Chondrocyte (in vitro differentiated cells): ENCODE data around the gene KRTAP4-4. TPM values are rescaled to one million over a fixed set of nuclear protein-coding genes. Genes with fewer than 3 reads are reported as not detected.
"Not testable (repeated sequence)": the region's sequence is repeated elsewhere in the genome, so short reads cannot be mapped to it uniquely, and the experiment has no call there.

Source experiments
- DNase-seq: peaks from one replicate; pipeline ENCODE4 v3.0.0; 2021; ENCODE audit warnings: mixed read lengths, low spot score
- H3K27ac Mint-ChIP-seq: one replicate; pipeline ENCODE4 v1.8.0; 2021; ENCODE audit warnings: mild to moderate bottlenecking, moderate library complexity, mixed read lengths; ENCODE audit not compliant: unreplicated experiment
- H3K27me3 Mint-ChIP-seq: 2 replicates; pipeline ENCODE4 v1.8.0; 2021; ENCODE audit warnings: low read depth, mixed read lengths
- H3K36me3 Mint-ChIP-seq: 2 replicates; pipeline ENCODE4 v1.8.0; 2021; ENCODE audit warnings: low read depth, mixed read lengths
- H3K4me1 Mint-ChIP-seq: 2 replicates; pipeline ENCODE4 v1.8.0; 2021; ENCODE audit warnings: low read depth, mild to moderate bottlenecking, mixed read lengths
- H3K4me3 Mint-ChIP-seq: one replicate; pipeline ENCODE4 v1.8.0; 2021; ENCODE audit warnings: mild to moderate bottlenecking, moderate library complexity, mixed read lengths; ENCODE audit not compliant: unreplicated experiment
- H3K9me3 Mint-ChIP-seq: 2 replicates; pipeline ENCODE4 v1.8.0; 2021; ENCODE audit warnings: low read depth, mixed read lengths
- CTCF ChIP-seq: fragments of 200-600 bp; sonication (generic); IDR thresholded peaks from 2 replicates; pipeline ENCODE4 v1.5.0; 2021; ENCODE audit warnings: antibody characterized with exemption, mild to moderate bottlenecking, moderate library complexity
- long read RNA-seq: library from polyadenylated mRNA; stranded (forward); transcript quantifications from one replicate; pipeline ENCODE4 v2.0.0, GENCODE V29; 2021
- total RNA-seq: library from RNA; stranded (reverse); gene quantifications from 3 replicates; pipeline ENCODE4 v1.2.1, GENCODE V29; 2021

Gene KRTAP4-4
- not detected in 3 replicates for total RNA-seq
- long read RNA-seq, result 0 reads

- no peak for DNase-seq
- Mint-ChIP-seq H3K4me3 (no peak within 1 kb of the TSS), H3K27ac (no peak within 1 kb of the TSS), H3K36me3 (no peaks in the 10 kb centered on the region), H3K27me3 (peaks cover 9% of the 10 kb centered on the region), H3K9me3 (no peaks in the 10 kb centered on the region), H3K4me1 (no peaks in the 10 kb centered on the region)
- no peak for TF ChIP-seq CTCF
Observed at GRCh38 chr17:41160648-41161047, at the start of gene KRTAP4-4. Gene KRTAP4-4 (minus strand): TSS chr17:41160748. CDS start chr17:41160691, 57 bp downstream.

- H3K27ac Mint-ChIP-seq, result no peak overlapping the region
- H3K27me3 Mint-ChIP-seq, result no peaks in the 10 kb centered on the region
- no peak for DNase-seq
- H3K4me1 Mint-ChIP-seq, result peaks cover 3% of the 10 kb centered on the region
- H3K4me3 Mint-ChIP-seq, result no peak overlapping the region
- peaks cover 6% of the 10 kb centered on the region for H3K9me3 Mint-ChIP-seq
- no peak for TF ChIP-seq CTCF
- H3K36me3 Mint-ChIP-seq, result no peaks in the 10 kb centered on the region
Observed at GRCh38 chr17:41199421-41200078, 39.0 kb upstream of the KRTAP4-4 start.

GRCh38 chr17:41196068-41196467 is 35.5 kb upstream of the KRTAP4-4 start:
- Mint-ChIP-seq H3K4me3 (no peak overlapping the region), H3K36me3 (no peaks in the 10 kb centered on the region), H3K27ac (no peak overlapping the region), H3K4me1 (peaks cover 3% of the 10 kb centered on the region), H3K9me3 (peaks cover 6% of the 10 kb centered on the region), H3K27me3 (no peaks in the 10 kb centered on the region)
- DNase-seq, result no peak
- no peak for TF ChIP-seq CTCF

- Mint-ChIP-seq H3K27me3 (peaks cover 16% of the 10 kb centered on the region), H3K27ac (no peak overlapping the region), H3K4me1 (no peaks in the 10 kb centered on the region), H3K36me3 (no peaks in the 10 kb centered on the region), H3K4me3 (no peak overlapping the region), H3K9me3 (no peaks in the 10 kb centered on the region)
- no peak for DNase-seq
- TF ChIP-seq CTCF, result no peak
Observed at GRCh38 chr17:41190328-41190727, 29.8 kb upstream of the KRTAP4-4 start.

- not testable (repeated sequence) for H3K9me3 Mint-ChIP-seq, H3K36me3 Mint-ChIP-seq, DNase-seq, H3K27ac Mint-ChIP-seq, H3K4me1 Mint-ChIP-seq, H3K4me3 Mint-ChIP-seq
- H3K27me3 Mint-ChIP-seq, result peaks cover 19% of the 10 kb centered on the region
Observed at GRCh38 chr17:41189837-41190318, 29.3 kb upstream of the KRTAP4-4 start, which contains the start of gene KRTAP9-1. Gene KRTAP9-1 (plus strand): TSS chr17:41189887. CDS start chr17:41189887, 0 bp downstream.

- TF ChIP-seq CTCF, result no peak
- H3K9me3 Mint-ChIP-seq, result no peaks in the 10 kb centered on the region
- peaks cover 1% of the 10 kb centered on the region for H3K36me3 Mint-ChIP-seq
- no peaks in the 10 kb centered on the region for H3K4me1 Mint-ChIP-seq
- H3K27me3 Mint-ChIP-seq, result peaks cover 26% of the 10 kb centered on the region
- H3K27ac Mint-ChIP-seq, result no peak overlapping the region
- no peak overlapping the region for H3K4me3 Mint-ChIP-seq
- no peak for DNase-seq
Observed at GRCh38 chr17:41186872-41187271, 26.3 kb upstream of the KRTAP4-4 start.
